GM19240 (cell line): ENCODE data around the gene GTPBP1.

Experiments used
- DNase-seq: peaks from one replicate; pipeline ENCODE4 v3.0.0; 2011; ENCODE audit warnings: low spot score; ENCODE audit not compliant: insufficient read length

GTPBP1 gene

GRCh38 chr22:38782402-38783094 is 76.8 kb downstream of the GTPBP1 start:
- DNase-seq: no peak
